GM19351 (cell line): ENCODE data around the gene SNRPD3.
"Not testable (repeated sequence)": the region's sequence is repeated elsewhere in the genome, so short reads cannot be mapped to it uniquely, and the experiment has no call there.

Experiments used
- ATAC-seq: cut with Tn5 transposase; IDR thresholded peaks from one replicate; pipeline ENCODE4 v1.9.1; 2021; ENCODE audit warnings: mild to moderate bottlenecking, moderate library complexity; ENCODE audit not compliant: unreplicated experiment

The SNRPD3 gene

GRCh38 chr22:24530968-24531367, 24.8 kb upstream of the SNRPD3 start:
- ATAC-seq: not testable (repeated sequence)

- no peak for ATAC-seq
These were observed 23.7 kb upstream of the SNRPD3 start for GRCh38 chr22:24532075-24532474.

- ATAC-seq: no peak
These were observed 20.5 kb upstream of the SNRPD3 start for GRCh38 chr22:24535348-24535747.

GRCh38 chr22:24536089-24536488, 19.7 kb upstream of the SNRPD3 start:
- ATAC-seq: no peak

GRCh38 chr22:24540470-24540869, 15.3 kb upstream of the SNRPD3 start:
- no peak for ATAC-seq

GRCh38 chr22:24541681-24542515, 13.9 kb upstream of the SNRPD3 start:
- no peak for ATAC-seq

GRCh38 chr22:24542641-24543040, 13.2 kb upstream of the SNRPD3 start:
- no peak for ATAC-seq

GRCh38 chr22:24543185-24543601, 12.6 kb upstream of the SNRPD3 start:
- ATAC-seq: no peak

GRCh38 chr22:24543679-24544243, 12.0 kb upstream of the SNRPD3 start:
- ATAC-seq: no peak

- ATAC-seq: no peak
These were observed 7.0 kb upstream of the SNRPD3 start for GRCh38 chr22:24548812-24549211.

- no peak for ATAC-seq
These were observed 5.5 kb upstream of the SNRPD3 start for GRCh38 chr22:24550028-24550901.

- ATAC-seq: no peak
These were observed 4.8 kb upstream of the SNRPD3 start for GRCh38 chr22:24550902-24551435.

GRCh38 chr22:24552503-24553286, 3.1 kb upstream of the SNRPD3 start:
- not testable (repeated sequence) for ATAC-seq

- no peak for ATAC-seq
These were observed 2.0 kb upstream of the SNRPD3 start for GRCh38 chr22:24553597-24554312.

- ATAC-seq: peak; percentile 11
These were observed 1.3 kb upstream of the SNRPD3 start, which contains the start of gene GUCD1 for GRCh38 chr22:24554313-24555164. Gene GUCD1 (minus strand): TSS chr22:24555138. CDS start chr22:24554991, 147 bp downstream.

- ATAC-seq: no peak
These were observed 3.7 kb downstream of the SNRPD3 start for GRCh38 chr22:24559471-24559870.

GRCh38 chr22:24563246-24563645, 7.4 kb downstream of the SNRPD3 start:
- ATAC-seq: no peak

- no peak for ATAC-seq
These were observed 8.7 kb downstream of the SNRPD3 start for GRCh38 chr22:24564376-24565058.
